NCI-H510A (cell line): ENCODE data around the gene SNRK.
"Not testable (repeated sequence)": the region's sequence is repeated elsewhere in the genome, so short reads cannot be mapped to it uniquely, and the experiment has no call there.

Experiments used
- DNase-seq: peaks from one replicate; lab custom pipeline; 2025; lab: John Stamatoyannopoulos, UW

The SNRK gene

DNA sequence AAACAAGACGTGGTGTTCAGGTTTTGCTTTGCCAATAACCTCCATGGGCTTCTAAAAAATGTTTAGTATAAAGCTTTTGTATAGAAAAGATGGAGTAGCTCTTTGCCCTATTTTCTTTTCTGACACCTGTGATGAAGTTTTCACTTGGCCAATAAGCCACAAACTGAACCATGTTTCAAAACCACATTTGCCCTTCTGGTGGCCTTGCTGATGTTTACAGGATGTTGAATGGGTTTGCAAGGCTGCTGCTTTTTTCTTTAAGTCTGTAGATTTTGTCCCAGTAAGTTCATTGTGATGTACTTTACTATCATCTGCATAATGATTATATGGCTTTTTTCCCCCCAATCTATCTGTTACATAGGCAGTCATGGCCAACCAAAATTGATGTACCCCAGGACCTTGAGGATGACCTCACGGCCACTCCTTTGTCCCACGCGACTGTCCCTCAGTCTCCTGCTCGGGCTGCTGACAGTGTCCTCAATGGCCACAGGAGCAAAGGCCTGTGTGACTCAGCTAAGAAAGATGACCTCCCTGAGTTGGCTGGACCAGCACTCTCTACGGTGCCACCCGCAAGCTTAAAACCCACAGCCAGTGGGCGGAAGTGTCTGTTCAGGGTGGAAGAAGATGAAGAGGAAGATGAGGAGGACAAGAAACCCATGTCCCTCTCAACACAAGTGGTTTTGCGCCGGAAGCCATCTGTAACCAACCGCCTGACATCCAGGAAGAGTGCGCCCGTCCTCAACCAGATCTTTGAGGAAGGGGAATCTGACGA lies 60.8 kb downstream of the SNRK start:
- DNase-seq, result no peak

- no peak for DNase-seq
These were observed 61.4 kb downstream of the SNRK start for GRCh38 chr3:43347774-43348173.

GRCh38 chr3:43348350-43348749 lies 62.0 kb downstream of the SNRK start:
- DNase-seq, result no peak

- no peak for DNase-seq
These were observed 62.7 kb downstream of the SNRK start for GRCh38 chr3:43348852-43349574.

GRCh38 chr3:43349716-43350115 lies 63.4 kb downstream of the SNRK start:
- DNase-seq, result no peak

- DNase-seq, result no peak
These were observed 67.1 kb downstream of the SNRK start for GRCh38 chr3:43353393-43353792.

DNA sequence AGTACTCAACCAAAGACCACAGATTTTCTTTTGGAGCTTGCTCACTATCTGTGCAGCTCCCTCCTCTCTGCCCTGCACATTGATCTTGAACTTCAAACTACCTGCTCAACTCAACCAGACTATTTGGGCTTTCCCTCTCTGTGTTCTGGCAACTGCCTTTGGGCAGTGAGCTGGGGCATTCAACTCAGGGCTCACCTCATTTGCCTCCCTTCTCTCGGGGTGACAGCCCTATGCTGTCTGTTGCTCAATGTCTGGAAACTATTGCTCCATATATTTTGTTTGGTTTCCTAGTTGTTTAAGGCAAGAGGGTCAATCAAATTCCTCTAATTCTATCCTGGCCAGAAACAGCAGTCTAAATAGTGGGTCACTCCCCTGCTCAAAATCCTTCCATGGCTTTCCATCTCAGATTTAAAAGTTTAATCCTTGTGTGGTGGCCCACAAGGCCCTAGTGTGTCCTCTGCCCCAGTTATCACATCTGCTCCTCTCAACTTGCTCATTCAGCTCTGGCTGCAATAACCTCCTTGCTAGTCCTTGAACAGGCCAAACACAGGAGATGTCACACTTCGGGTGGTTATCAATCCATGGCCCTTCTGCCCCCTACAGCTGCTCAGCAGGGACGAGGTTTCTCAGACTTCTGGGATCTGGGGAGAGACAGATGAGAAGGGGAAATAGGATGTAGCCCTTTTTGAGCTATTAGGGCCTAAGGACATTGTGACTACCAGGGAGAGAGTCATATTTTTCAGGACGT lies 67.8 kb downstream of the SNRK start:
- no peak for DNase-seq

DNA sequence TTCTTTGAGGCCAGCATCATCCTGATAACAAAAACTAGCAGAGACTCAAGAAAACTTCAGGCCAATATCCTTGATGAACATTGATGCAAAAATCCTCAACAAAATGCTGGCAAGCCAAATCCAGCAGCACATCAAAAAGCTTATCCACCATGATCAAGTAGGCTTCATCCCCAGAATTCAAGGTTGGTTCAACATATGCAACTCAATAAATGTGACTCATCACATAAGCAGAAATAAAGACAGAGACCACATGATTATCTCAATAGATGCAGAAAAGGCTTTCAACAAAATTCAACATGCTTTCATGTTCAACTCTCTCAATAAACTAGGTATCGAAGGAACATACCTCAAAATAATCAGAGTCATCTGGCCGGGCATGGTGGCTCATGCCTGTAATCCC lies 69.7 kb downstream of the SNRK start:
- not testable (repeated sequence) for DNase-seq

DNA sequence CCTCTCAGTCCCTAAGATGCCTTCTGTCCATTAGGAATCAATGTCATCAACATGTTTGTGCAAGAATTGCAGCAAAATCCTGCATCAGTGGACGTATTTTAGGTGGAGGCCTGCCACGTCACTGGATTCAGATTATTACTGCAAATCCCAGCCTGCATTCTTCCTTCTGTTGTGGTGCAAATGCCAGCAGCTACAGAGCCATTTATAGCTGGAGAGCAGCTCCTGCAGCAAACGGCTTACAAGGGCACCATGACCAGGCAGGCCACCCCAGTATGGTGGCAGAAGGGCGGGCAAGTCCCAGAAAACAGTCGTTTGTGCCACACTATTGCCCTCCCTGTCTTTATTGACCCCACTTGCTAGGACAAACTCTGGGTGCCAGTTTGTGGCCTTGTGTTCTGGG lies 74.7 kb downstream of the SNRK start:
- DNase-seq, result no peak

DNA sequence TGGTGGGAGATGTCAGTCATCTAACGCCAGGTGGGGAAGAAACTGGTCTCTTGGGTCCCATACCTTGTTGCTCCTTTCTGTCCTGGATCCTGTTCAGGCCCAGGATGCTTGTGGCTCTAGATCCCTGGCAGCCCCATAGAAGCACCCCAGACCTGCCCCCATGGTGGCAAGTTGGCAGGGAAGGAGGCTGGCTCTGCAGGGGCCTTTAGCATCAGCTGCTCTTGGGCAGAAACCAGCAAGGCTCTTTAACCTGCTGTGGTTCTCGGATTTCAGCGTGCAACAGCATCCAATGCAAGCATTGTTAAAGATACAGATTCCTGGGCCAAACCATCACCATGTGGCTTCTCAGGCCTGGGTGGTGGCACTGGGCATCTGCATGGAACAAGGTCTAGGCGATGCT lies 75.8 kb downstream of the SNRK start:
- DNase-seq, result no peak

- DNase-seq, result no peak
These were observed 76.6 kb downstream of the SNRK start for GRCh38 chr3:43362961-43363360.

DNA sequence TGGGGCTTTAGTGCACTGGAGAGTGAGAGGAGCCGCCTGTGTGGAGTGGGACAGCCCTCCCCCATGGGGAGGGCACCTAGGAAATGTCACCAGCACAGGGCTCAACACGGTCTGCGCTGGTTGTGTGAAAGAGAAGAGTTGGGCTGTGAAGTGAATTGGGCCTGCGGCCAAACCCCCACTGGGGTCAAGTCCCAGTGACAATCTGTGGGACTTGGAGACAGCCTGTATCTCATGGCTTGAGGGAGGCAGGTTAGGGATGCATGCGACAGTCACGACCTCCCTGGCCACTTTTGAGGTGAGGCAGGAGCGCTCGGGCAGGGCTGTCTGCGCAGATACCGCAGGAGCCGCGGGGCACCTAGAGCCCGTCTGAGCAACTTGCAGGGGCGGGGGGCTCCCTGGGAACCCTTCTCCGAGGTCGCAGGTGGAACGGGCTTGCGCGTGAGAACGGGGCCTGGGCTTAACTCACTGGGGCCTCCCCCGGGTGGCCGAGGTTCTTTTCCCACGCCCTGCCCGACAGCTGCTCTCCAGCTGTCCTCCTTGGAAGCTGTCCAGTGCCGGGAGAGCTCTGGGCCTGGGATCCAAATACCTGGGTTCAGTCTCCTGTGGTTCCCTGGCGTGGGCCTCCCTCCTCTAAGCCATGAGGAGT lies 77.4 kb downstream of the SNRK start:
- no peak for DNase-seq

DNA sequence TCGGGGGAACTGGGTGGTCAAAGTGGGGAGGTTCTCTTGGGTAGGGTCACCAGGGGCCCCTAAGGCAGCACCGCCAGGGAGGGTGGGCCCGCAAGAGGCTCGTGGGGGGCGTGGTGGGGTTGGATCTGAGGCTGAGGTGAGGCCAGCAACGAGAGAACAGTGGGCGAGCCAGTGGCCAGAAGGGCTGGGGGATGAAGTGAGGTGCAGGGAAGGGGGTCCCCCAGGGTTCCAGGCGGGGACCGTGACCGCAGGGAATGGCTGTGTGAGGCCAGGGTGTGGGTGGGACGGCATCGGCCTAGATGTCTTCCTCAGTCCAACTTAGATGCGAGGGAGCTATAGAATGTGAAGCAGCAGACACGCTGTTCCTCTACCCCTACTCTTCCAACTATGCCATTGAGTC lies 78.2 kb downstream of the SNRK start:
- DNase-seq, result no peak

DNA sequence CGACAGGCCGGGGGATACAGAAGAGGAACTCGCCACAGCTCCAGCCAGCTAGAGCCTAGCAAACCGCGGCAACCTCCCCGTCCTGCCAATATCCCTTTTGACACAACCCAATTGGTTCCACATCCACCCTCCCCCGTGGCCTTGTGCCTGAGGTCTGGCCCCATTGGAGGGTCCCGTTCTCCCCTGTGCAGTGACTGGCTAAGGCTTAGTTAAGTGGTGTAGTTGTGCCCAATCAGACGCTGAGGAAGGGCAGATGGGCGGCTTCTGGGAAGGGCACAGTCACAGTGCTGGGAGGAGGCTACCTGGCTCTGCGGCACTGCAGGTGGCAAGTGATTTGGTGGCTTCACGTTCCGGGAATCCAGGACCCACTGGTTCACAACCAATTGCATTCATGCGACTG lies 78.6 kb downstream of the SNRK start:
- no peak for DNase-seq

DNA sequence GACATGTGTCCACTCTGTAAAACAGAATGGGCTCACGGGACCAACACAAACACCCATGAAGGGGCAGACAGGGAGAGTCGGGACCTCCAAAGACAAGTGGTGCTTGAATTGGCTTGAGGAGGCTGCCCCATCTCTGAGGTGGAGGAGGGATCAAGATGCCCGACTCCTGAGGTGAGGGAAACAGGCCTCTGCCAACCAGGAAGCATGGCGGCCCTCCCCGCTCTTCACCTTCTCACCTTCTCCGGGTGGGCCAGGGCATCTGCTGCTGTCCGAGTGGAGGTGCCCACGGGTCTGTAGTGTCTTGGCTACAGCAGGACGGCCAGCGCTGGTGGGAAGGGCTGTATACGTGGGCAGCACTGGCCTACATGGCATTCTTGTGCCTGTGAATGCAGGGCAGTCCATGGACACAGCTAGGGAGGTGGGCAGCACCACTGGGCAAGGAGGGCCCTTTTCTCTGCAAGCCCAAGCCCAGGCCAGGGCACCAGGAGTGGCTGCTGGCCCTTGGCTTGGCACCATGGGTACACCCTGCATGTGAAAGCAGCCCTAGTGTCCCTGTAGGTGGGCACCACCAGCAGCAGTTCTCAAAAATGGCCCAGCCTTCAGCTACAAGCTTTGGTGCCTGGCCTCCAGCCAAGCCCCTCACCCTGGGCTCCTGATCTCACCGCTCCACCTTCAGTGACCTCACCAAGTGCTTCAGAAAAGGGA lies 79.4 kb downstream of the SNRK start:
- DNase-seq, result no peak

- DNase-seq, result no peak
These were observed 80.1 kb downstream of the SNRK start for GRCh38 chr3:43366481-43366880.

GRCh38 chr3:43366885-43367284 lies 80.5 kb downstream of the SNRK start:
- no peak for DNase-seq

GRCh38 chr3:43369404-43370292 lies 83.3 kb downstream of the SNRK start:
- DNase-seq, result no peak

DNA sequence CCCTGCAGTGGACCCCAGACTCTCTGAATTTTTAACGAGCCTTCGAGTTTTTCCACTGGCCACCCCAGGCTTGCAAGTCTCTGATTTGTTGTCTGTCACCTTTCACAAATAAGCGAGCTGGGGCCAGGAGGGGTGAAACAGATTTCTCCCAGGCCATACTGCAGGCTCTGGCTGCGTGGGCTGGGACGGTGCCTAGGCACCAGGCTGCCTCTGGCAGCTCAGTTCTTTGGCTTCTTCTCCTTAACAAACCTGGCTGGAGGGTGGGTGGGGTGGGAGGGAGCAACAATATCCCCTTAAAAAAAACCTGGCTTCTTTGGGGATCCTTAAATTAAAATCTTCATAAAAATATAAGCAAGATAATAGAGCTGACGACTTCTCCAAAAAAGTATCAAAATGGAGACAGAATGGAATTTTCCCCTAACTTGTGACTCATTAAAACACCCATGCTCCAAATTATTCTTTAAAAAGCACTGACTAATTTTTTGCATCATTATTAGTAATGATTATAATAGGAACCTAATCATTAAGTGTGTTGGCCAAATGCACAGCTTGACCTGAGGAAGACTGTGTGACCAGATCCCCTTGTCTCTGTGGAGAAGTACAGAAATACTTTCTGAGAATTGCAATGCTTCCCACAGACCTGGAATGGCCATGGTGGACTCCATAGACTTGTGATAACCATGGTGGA lies 84.1 kb downstream of the SNRK start:
- DNase-seq, result no peak

DNA sequence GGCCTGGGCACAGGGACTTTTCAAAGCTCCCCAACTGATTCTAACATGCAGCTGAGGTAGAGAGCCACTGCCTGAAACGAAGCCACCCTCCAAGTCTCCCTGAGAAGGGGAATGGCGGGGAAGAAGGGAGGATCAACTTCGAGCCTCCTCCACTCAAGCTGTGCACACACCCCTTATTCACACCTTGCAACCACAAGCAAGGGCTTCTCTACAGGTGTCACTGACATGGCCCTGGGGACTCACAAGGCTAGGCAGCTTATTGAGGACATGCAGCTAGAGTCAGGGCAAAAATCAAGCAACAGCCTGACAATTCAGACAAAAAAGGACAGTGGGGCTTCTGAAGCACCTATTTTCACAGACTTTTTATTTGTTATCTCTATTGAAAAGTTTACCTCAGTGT lies 85.2 kb downstream of the SNRK start:
- DNase-seq, result no peak
